Stimulated activated CD8-positive, alpha-beta memory T cell treated with anti-CD3 and anti-CD28 coated beads, Interleukin-2, amount 100 ng/mL, for 48 hours (primary cell): ENCODE data around the gene IL11RA.
A peak's percentile ranks its signal among the peaks of the same experiment; 100 is the strongest.

ENCODE experiments used
- DNase-seq, 2 donors: peaks; one replicate each; pipeline ENCODE4 v3.0.0-alpha.2; 2020; ENCODE audit warnings: low read depth in 2 of 2

IL11RA gene

GRCh38 chr9:34653151-34654072, 1.4 kb downstream of the IL11RA start:
- DNase-seq: no peak

- no peak for DNase-seq
These were observed 2.5 kb downstream of the IL11RA start for GRCh38 chr9:34654323-34655051.

- no peak for DNase-seq
These were observed 3.4 kb downstream of the IL11RA start for GRCh38 chr9:34655394-34655793.

GRCh38 chr9:34656992-34657391, 5.0 kb downstream of the IL11RA start:
- DNase-seq: no peak

- no peak for DNase-seq
These were observed 6.5 kb downstream of the IL11RA start for GRCh38 chr9:34658461-34658860.

GRCh38 chr9:34659592-34660253, 7.7 kb downstream of the IL11RA start:
- no peak for DNase-seq

GRCh38 chr9:34662526-34663302, 10.7 kb downstream of the IL11RA start, which contains the start of gene CCL27:
Gene CCL27, minus strand, starts transcription at chr9:34662657. Its CDS starts 24 bp downstream, at chr9:34662633.
- no peak for DNase-seq

- no peak for DNase-seq
These were observed 11.3 kb downstream of the IL11RA start for GRCh38 chr9:34663303-34663605.

GRCh38 chr9:34664281-34665066, 12.5 kb downstream of the IL11RA start:
- peak in 1 of 2 donors; percentile 75 for DNase-seq

- DNase-seq: no peak
These were observed 13.0 kb downstream of the IL11RA start for GRCh38 chr9:34665067-34665380.

GRCh38 chr9:34665381-34666250, 13.6 kb downstream of the IL11RA start:
- peak; percentile 70 to 83 for DNase-seq

GRCh38 chr9:34669809-34670562, 18.0 kb downstream of the IL11RA start:
- no peak for DNase-seq

- no peak for DNase-seq
These were observed 19.3 kb downstream of the IL11RA start for GRCh38 chr9:34671307-34671706.

- DNase-seq: no peak
These were observed 22.5 kb downstream of the IL11RA start for GRCh38 chr9:34674440-34674839.

GRCh38 chr9:34675048-34675714, 23.2 kb downstream of the IL11RA start:
- DNase-seq: peak; percentile 51 to 64

- no peak for DNase-seq
These were observed 23.9 kb downstream of the IL11RA start for GRCh38 chr9:34675869-34676268.

GRCh38 chr9:34684145-34684544, 32.2 kb downstream of the IL11RA start:
- no peak for DNase-seq

- no peak for DNase-seq
These were observed 32.8 kb downstream of the IL11RA start for GRCh38 chr9:34684816-34685215.

- DNase-seq: no peak
These were observed 33.6 kb downstream of the IL11RA start for GRCh38 chr9:34685591-34685990.
